Vagina (tissue), 2 donors: ENCODE data around the gene DLL4. TPM values are rescaled to one million over a fixed set of nuclear protein-coding genes. Genes with fewer than 3 reads are reported as not detected.

Experiments
- DNase-seq, 2 donors: peaks; one replicate each; pipeline ENCODE4 v3.0.0-alpha.2; 2017; ENCODE audit errors: extremely low spot score in 2 of 2
- H3K27ac ChIP-seq: fragments of 200-600 bp; sonication (generic); one replicate; pipeline ENCODE4 v1.5.1; 2019
- H3K27me3 ChIP-seq: fragments of 200-600 bp; sonication (generic); one replicate; pipeline ENCODE4 v1.5.1; 2019
- H3K36me3 ChIP-seq, 2 donors: fragments of 200-600 bp; sonication (generic); one replicate each; pipeline ENCODE4 v1.5.1; 2017 to 2019
- H3K4me1 ChIP-seq: fragments of 200-600 bp; sonication (generic); one replicate; pipeline ENCODE4 v1.5.1; 2019
- H3K4me3 ChIP-seq, 2 donors: fragments of 200-600 bp; sonication (generic); 1 replicate in 1 of 2; 2 replicates in 1 of 2; pipeline ENCODE4 v1.5.1; 2016 to 2019
- H3K9me3 ChIP-seq: fragments of 200-600 bp; sonication (generic); one replicate; pipeline ENCODE4 v1.5.1; 2019
- POLR2A ChIP-seq, 2 donors: fragments of 450-650 bp; IDR thresholded peaks; one replicate each; pipeline ENCODE4 v1.6.1; 2017; ENCODE audit warnings: antibody characterized with exemption in 2 of 2, mild to moderate bottlenecking in 2 of 2, moderate library complexity in 2 of 2
- POLR2AphosphoS5 ChIP-seq, 2 donors: sonication (generic); formaldehyde crosslinking; IDR thresholded peaks; one replicate each; pipeline ENCODE4 v1.9.0; 2017; ENCODE audit warnings: antibody characterized with exemption in 2 of 2, mild to moderate bottlenecking in 2 of 2, low read depth in 1 of 2; ENCODE audit not compliant: insufficient read depth in 1 of 2
- intact Hi-C: fragments of 100-400 bp; cut with DNase I; formaldehyde crosslinking; loops from one replicate; pipeline ENCODE4 v1.15.1; 2023
- small RNA-seq: library from RNA; depleted of rRNA; stranded (forward); fragments of <200 nt; gene quantifications from one replicate; pipeline ENCODE3, GENCODE V24; 2016
- total RNA-seq: library from RNA; depleted of rRNA; stranded (reverse); fragments of >200 nt; gene quantifications from one replicate; pipeline ENCODE4 v1.2.3, GENCODE V29; 2016
- TF ChIP-seq, protein P1 (sequence below), 3 experiments: fragments of 450-650 bp in 2 of 3; fragments of 200-600 bp in 1 of 3; sonication (generic) in 1 of 3; IDR thresholded peaks; one replicate each; pipeline ENCODE4 v1.5.1; 2017 to 2019; ENCODE audit warnings: antibody characterized with exemption in 3 of 3, mild to moderate bottlenecking in 2 of 3, moderate library complexity in 2 of 3

DLL4 gene
- total RNA-seq, 1 donor from 2014 or later, result 20.9 TPM

DNA sequence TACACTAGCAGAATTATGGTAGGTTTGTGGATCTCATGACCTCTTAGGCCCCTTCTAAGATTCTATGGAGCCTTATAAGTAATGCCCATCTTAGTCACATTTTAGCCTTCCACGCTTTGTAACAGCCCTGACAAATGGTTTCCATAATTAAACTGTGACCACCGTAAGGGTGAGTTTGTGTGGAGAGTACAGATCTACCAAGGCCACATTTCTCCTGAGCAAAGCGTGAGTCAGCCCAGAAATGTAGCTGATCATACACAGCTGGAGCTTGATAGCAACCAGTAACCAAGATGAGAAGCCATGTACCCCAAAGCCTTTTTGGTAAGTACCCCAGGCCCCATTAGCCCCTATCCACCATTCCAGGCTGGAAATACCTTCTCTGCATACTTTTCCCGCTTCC lies 55.8 kb downstream of the DLL4 start:
- TF ChIP-seq, protein P1, sequence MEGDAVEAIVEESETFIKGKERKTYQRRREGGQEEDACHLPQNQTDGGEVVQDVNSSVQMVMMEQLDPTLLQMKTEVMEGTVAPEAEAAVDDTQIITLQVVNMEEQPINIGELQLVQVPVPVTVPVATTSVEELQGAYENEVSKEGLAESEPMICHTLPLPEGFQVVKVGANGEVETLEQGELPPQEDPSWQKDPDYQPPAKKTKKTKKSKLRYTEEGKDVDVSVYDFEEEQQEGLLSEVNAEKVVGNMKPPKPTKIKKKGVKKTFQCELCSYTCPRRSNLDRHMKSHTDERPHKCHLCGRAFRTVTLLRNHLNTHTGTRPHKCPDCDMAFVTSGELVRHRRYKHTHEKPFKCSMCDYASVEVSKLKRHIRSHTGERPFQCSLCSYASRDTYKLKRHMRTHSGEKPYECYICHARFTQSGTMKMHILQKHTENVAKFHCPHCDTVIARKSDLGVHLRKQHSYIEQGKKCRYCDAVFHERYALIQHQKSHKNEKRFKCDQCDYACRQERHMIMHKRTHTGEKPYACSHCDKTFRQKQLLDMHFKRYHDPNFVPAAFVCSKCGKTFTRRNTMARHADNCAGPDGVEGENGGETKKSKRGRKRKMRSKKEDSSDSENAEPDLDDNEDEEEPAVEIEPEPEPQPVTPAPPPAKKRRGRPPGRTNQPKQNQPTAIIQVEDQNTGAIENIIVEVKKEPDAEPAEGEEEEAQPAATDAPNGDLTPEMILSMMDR (IDR thresholded peaks at IDR 0.05), result no peak
- TF ChIP-seq POLR2AphosphoS5 (IDR thresholded peaks at IDR 0.05; ENCODE audit: insufficient read depth in 1 of 2, low read depth in 1 of 2), result no peak
- no peak for TF ChIP-seq POLR2A (IDR thresholded peaks at IDR 0.05)
- Histone ChIP-seq H3K4me3 (no peak overlapping the region), H3K27me3 (no peaks in the 10 kb centered on the region), H3K27ac (no peak overlapping the region), H3K9me3 (no peaks in the 10 kb centered on the region), H3K4me1 (no peaks in the 10 kb centered on the region), H3K36me3 (peaks cover 5 to 79% of the 10 kb centered on the region in 2 donors)
- no peak for DNase-seq
- intact Hi-C loops, result no loop called here

DNA sequence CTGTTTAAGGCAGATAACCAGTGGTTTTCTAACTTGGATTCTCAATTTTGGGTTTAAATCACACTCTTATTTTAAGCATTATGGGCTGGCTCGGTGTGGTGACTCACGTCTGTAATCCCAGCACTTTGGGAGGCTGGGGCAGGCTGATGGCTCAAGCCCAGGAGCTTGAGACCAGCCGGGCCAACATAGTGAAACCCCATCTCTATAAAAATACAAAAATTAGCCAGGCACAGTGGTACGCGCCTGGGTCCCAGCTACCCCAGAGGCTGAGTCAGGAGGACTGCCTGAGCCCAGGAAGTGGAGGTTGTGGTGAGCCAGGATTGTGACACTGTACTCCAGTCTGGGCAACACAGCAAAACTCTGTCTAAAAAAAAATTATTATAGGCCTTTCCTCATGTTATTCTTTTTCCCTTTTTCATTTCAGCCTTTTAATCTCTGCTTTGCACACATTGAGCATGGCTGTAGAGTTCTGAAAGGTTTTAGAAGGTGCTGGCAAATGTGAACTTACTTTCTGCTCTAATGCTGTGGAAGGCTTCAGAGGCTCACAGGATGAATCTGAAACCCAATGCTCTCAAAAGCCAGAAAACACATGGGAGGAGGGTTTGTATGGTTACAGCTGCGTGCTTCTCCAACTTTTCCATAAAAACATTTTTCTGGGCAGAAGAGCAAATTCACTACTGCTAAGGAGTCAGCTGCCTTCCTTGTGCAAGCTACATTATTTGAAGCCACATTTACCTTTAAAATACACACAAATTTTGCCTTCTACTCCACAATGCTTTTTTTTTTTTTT lies 56.6 kb downstream of the DLL4 start:
- DNase-seq, result no peak
- no peaks in the 10 kb centered on the region for H3K9me3 ChIP-seq
- peaks cover 5 to 71% of the 10 kb centered on the region in 2 donors for H3K36me3 ChIP-seq
- no peak overlapping the region for H3K4me3 ChIP-seq
- intact Hi-C loops, result no loop called here
- TF ChIP-seq POLR2AphosphoS5 (IDR thresholded peaks at IDR 0.05; ENCODE audit: insufficient read depth in 1 of 2, low read depth in 1 of 2) (no peak), POLR2A (IDR thresholded peaks at IDR 0.05) (no peak)
- TF ChIP-seq, protein P1 (IDR thresholded peaks at IDR 0.05), result no peak
- H3K27ac ChIP-seq, result no peak overlapping the region
- no peaks in the 10 kb centered on the region for H3K4me1 ChIP-seq
- H3K27me3 ChIP-seq, result no peaks in the 10 kb centered on the region

DNA sequence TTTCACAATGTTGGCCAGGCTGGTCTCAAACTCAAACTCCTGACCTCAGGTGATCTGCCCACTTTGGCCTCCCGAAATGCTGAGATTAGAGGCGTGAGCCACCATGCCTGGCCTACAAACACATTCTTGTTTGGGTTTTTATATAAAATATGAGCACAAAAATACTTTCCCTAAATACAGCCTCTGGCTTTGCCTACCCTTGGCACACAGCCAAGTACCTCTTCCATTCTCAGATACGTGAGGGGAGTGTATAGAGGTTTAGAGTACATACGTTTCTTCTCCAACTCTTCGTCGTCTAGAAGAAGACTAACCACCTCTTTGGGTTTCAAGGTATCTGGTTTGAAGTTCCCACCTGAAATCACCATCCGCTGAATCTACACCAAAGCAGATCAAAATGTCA lies 57.7 kb downstream of the DLL4 start:
- H3K9me3 ChIP-seq, result no peaks in the 10 kb centered on the region
- H3K27ac ChIP-seq, result no peak overlapping the region
- DNase-seq, result no peak
- H3K27me3 ChIP-seq, result no peaks in the 10 kb centered on the region
- H3K4me1 ChIP-seq, result no peaks in the 10 kb centered on the region
- intact Hi-C loops, result no loop called here
- TF ChIP-seq, protein P1 (IDR thresholded peaks at IDR 0.05), result no peak
- TF ChIP-seq POLR2AphosphoS5 (IDR thresholded peaks at IDR 0.05; ENCODE audit: insufficient read depth in 1 of 2, low read depth in 1 of 2), result no peak
- H3K4me3 ChIP-seq, result no peak overlapping the region
- peaks cover 5 to 61% of the 10 kb centered on the region in 2 donors for H3K36me3 ChIP-seq

DNA sequence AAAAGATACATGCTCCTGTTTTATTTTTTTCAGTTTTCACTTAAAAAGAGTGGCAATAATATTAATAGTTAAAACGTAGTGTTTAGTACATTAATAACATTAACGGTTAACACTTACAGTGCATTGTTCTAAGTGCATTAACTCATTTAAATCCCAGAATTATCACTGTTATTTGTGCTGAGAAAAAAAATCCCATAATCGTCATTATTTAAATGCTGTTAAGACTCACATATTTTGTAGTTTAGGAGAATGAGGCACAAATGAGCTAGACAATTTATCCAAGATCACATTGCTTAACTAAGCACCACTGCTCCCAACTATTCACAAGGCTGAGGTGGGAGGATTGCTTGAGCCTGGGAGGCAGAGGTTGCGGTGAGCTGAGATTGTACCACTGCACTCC lies 59.0 kb downstream of the DLL4 start:
- Histone ChIP-seq H3K9me3 (no peaks in the 10 kb centered on the region), H3K4me3 (no peak overlapping the region), H3K36me3 (peaks cover 5 to 47% of the 10 kb centered on the region in 2 donors), H3K27ac (no peak overlapping the region), H3K27me3 (no peaks in the 10 kb centered on the region), H3K4me1 (no peaks in the 10 kb centered on the region)
- TF ChIP-seq POLR2A (IDR thresholded peaks at IDR 0.05) (no peak), POLR2AphosphoS5 (IDR thresholded peaks at IDR 0.05; ENCODE audit: insufficient read depth in 1 of 2, low read depth in 1 of 2) (no peak)
- TF ChIP-seq, protein P1 (IDR thresholded peaks at IDR 0.05), result no peak
- intact Hi-C loops, result no loop called here
- no peak for DNase-seq

Small RNA genes lying within 50 kb of the gene (small RNA-seq; reads per million reads assigned to genes)
- not detected for gene ISCA1P4

Other genes starting within 250 kb of the DLL4 start
- 4.2 TPM for gene RAD51, start 234.2 kb upstream of the DLL4 start, total RNA-seq
- gene RMDN3, start 174.1 kb upstream of the DLL4 start, total RNA-seq, result 19.6 TPM
- gene GCHFR, start 165.3 kb upstream of the DLL4 start, total RNA-seq, result 69.7 TPM
- 2.9 TPM for gene C15orf62, start 159.4 kb upstream of the DLL4 start, total RNA-seq
- gene ZFYVE19, start 122.3 kb upstream of the DLL4 start, total RNA-seq, result 34.4 TPM
- gene DNAJC17, start 121.9 kb upstream of the DLL4 start, total RNA-seq, result 14.0 TPM
- gene PPP1R14D, start 100.6 kb upstream of the DLL4 start, total RNA-seq, result not detected
- 80.3 TPM for gene SPINT1, start 85.3 kb upstream of the DLL4 start, total RNA-seq
- 32.9 TPM for gene RHOV, start 55.1 kb upstream of the DLL4 start, total RNA-seq
- 21.4 TPM for gene VPS18, start 34.9 kb upstream of the DLL4 start, total RNA-seq
- 25.3 TPM for gene CHAC1, start 24.1 kb downstream of the DLL4 start, total RNA-seq
- gene INO80, start 186.9 kb downstream of the DLL4 start, total RNA-seq, result 31.7 TPM